GM03348 (cell line): ENCODE data around the gene KCNB1.

Experiments used
- DNase-seq: peaks from one replicate; pipeline ENCODE4 v3.0.0; 2012; ENCODE audit warnings: low spot score

KCNB1 gene

GRCh38 chr20:49469060-49469459 lies 13.4 kb downstream of the KCNB1 start:
- no peak for DNase-seq

GRCh38 chr20:49468412-49468811 lies 14.1 kb downstream of the KCNB1 start:
- no peak for DNase-seq

GRCh38 chr20:49466114-49466912 lies 16.2 kb downstream of the KCNB1 start:
- DNase-seq, result no peak

- DNase-seq, result no peak
Observed at GRCh38 chr20:49464556-49464955, 17.9 kb downstream of the KCNB1 start.

GRCh38 chr20:49462626-49463025 lies 19.8 kb downstream of the KCNB1 start:
- DNase-seq, result no peak

- DNase-seq, result no peak
Observed at GRCh38 chr20:49461894-49462620, 20.4 kb downstream of the KCNB1 start.

- no peak for DNase-seq
Observed at GRCh38 chr20:49460916-49461315, 21.6 kb downstream of the KCNB1 start.

- DNase-seq, result no peak
Observed at GRCh38 chr20:49460131-49460530, 22.3 kb downstream of the KCNB1 start.

- DNase-seq, result no peak
Observed at GRCh38 chr20:49459684-49460083, 22.8 kb downstream of the KCNB1 start.

GRCh38 chr20:49457444-49457843 lies 25.0 kb downstream of the KCNB1 start:
- DNase-seq, result no peak

GRCh38 chr20:49456646-49457045 lies 25.8 kb downstream of the KCNB1 start:
- DNase-seq, result no peak

GRCh38 chr20:49455691-49456090 lies 26.8 kb downstream of the KCNB1 start:
- DNase-seq, result no peak

- DNase-seq, result no peak
Observed at GRCh38 chr20:49452011-49452482, 30.4 kb downstream of the KCNB1 start.

GRCh38 chr20:49450281-49450721 lies 32.2 kb downstream of the KCNB1 start:
- no peak for DNase-seq

GRCh38 chr20:49448917-49449316 lies 33.6 kb downstream of the KCNB1 start:
- DNase-seq, result no peak

- no peak for DNase-seq
Observed at GRCh38 chr20:49447946-49448809, 34.3 kb downstream of the KCNB1 start.

GRCh38 chr20:49447364-49447763 lies 35.1 kb downstream of the KCNB1 start:
- no peak for DNase-seq

GRCh38 chr20:49446808-49447207 lies 35.7 kb downstream of the KCNB1 start:
- DNase-seq, result no peak

- no peak for DNase-seq
Observed at GRCh38 chr20:49446080-49446479, 36.4 kb downstream of the KCNB1 start.

- DNase-seq, result no peak
Observed at GRCh38 chr20:49445176-49445575, 37.3 kb downstream of the KCNB1 start.

- DNase-seq, result no peak
Observed at GRCh38 chr20:49444553-49444990, 37.9 kb downstream of the KCNB1 start.

- no peak for DNase-seq
Observed at GRCh38 chr20:49437057-49437456, 45.4 kb downstream of the KCNB1 start.
